Measurements from ENCODE around the gene TEKT2.
A peak's percentile ranks its signal among the peaks of the same experiment; 100 is the strongest.

Gene TEKT2

GRCh38 chr1:36108314-36108713, 24.4 kb downstream of the TEKT2 start:
- Mint-ChIP-seq H3K4me1 (ENCODE audit: low read depth) (peaks cover 13% of the 10 kb centered on the region), H3K4me3 (no peak overlapping the region), H3K27me3 (ENCODE audit: low read depth) (no peaks in the 10 kb centered on the region), H3K36me3 (ENCODE audit: low read depth) (no peaks in the 10 kb centered on the region), H3K9me3 (no peaks in the 10 kb centered on the region), H3K27ac (no peak overlapping the region)

- H3K27ac Mint-ChIP-seq = peak overlapping the region; percentile 57
- peaks cover 13% of the 10 kb centered on the region for H3K4me1 Mint-ChIP-seq (ENCODE audit: low read depth)
- H3K9me3 Mint-ChIP-seq = no peaks in the 10 kb centered on the region
- peak overlapping the region; percentile 59 for H3K4me3 Mint-ChIP-seq
- no peaks in the 10 kb centered on the region for H3K27me3 Mint-ChIP-seq (ENCODE audit: low read depth)
- H3K36me3 Mint-ChIP-seq (ENCODE audit: low read depth) = no peaks in the 10 kb centered on the region
These were observed 25.3 kb downstream of the TEKT2 start for GRCh38 chr1:36109041-36109679.

- H3K9me3 Mint-ChIP-seq = no peaks in the 10 kb centered on the region
- no peak overlapping the region for H3K4me3 Mint-ChIP-seq
- peaks cover 13% of the 10 kb centered on the region for H3K4me1 Mint-ChIP-seq (ENCODE audit: low read depth)
- no peaks in the 10 kb centered on the region for H3K27me3 Mint-ChIP-seq (ENCODE audit: low read depth)
- peak overlapping the region; percentile 5 for H3K27ac Mint-ChIP-seq
- no peaks in the 10 kb centered on the region for H3K36me3 Mint-ChIP-seq (ENCODE audit: low read depth)
These were observed 27.3 kb downstream of the TEKT2 start for GRCh38 chr1:36111151-36111550.

GRCh38 chr1:36112823-36113222, 28.9 kb downstream of the TEKT2 start:
- no peak overlapping the region for H3K27ac Mint-ChIP-seq
- H3K9me3 Mint-ChIP-seq = no peaks in the 10 kb centered on the region
- no peaks in the 10 kb centered on the region for H3K27me3 Mint-ChIP-seq (ENCODE audit: low read depth)
- no peak overlapping the region for H3K4me3 Mint-ChIP-seq
- H3K4me1 Mint-ChIP-seq (ENCODE audit: low read depth) = peaks cover 13% of the 10 kb centered on the region
- H3K36me3 Mint-ChIP-seq (ENCODE audit: low read depth) = no peaks in the 10 kb centered on the region

GRCh38 chr1:36114371-36114770, 30.5 kb downstream of the TEKT2 start:
- no peak overlapping the region for H3K4me3 Mint-ChIP-seq
- peaks cover 4% of the 10 kb centered on the region for H3K4me1 Mint-ChIP-seq (ENCODE audit: low read depth)
- peaks cover 3% of the 10 kb centered on the region for H3K27me3 Mint-ChIP-seq (ENCODE audit: low read depth)
- H3K9me3 Mint-ChIP-seq = no peaks in the 10 kb centered on the region
- H3K36me3 Mint-ChIP-seq (ENCODE audit: low read depth) = no peaks in the 10 kb centered on the region
- no peak overlapping the region for H3K27ac Mint-ChIP-seq

GRCh38 chr1:36115200-36115669, 31.3 kb downstream of the TEKT2 start:
- H3K4me3 Mint-ChIP-seq = no peak overlapping the region
- no peaks in the 10 kb centered on the region for H3K36me3 Mint-ChIP-seq (ENCODE audit: low read depth)
- H3K27ac Mint-ChIP-seq = no peak overlapping the region
- peaks cover 8% of the 10 kb centered on the region for H3K27me3 Mint-ChIP-seq (ENCODE audit: low read depth)
- peaks cover 4% of the 10 kb centered on the region for H3K4me1 Mint-ChIP-seq (ENCODE audit: low read depth)
- no peaks in the 10 kb centered on the region for H3K9me3 Mint-ChIP-seq

- Mint-ChIP-seq H3K9me3 (no peaks in the 10 kb centered on the region), H3K36me3 (ENCODE audit: low read depth) (no peaks in the 10 kb centered on the region), H3K27me3 (ENCODE audit: low read depth) (peaks cover 8% of the 10 kb centered on the region), H3K4me3 (no peak overlapping the region), H3K27ac (no peak overlapping the region), H3K4me1 (ENCODE audit: low read depth) (peaks cover 4% of the 10 kb centered on the region)
These were observed 32.0 kb downstream of the TEKT2 start for GRCh38 chr1:36115931-36116330.

- Mint-ChIP-seq H3K27ac (no peak overlapping the region), H3K4me1 (ENCODE audit: low read depth) (no peaks in the 10 kb centered on the region)
These were observed 33.0 kb downstream of the TEKT2 start for GRCh38 chr1:36116901-36117300.

GRCh38 chr1:36118447-36119204, 34.7 kb downstream of the TEKT2 start:
- Mint-ChIP-seq H3K4me3 (no peak overlapping the region), H3K36me3 (ENCODE audit: low read depth) (no peaks in the 10 kb centered on the region), H3K27ac (no peak overlapping the region), H3K27me3 (ENCODE audit: low read depth) (peaks cover 27% of the 10 kb centered on the region), H3K9me3 (no peaks in the 10 kb centered on the region), H3K4me1 (ENCODE audit: low read depth) (peaks cover 4% of the 10 kb centered on the region)

More at GRCh38 chr1:36116901-36117300, 33.0 kb downstream of the TEKT2 start:
- peaks cover 10% of the 10 kb centered on the region for H3K27me3 Mint-ChIP-seq (ENCODE audit: low read depth)
- no peaks in the 10 kb centered on the region for H3K9me3 Mint-ChIP-seq
- no peak overlapping the region for H3K4me3 Mint-ChIP-seq
- H3K36me3 Mint-ChIP-seq (ENCODE audit: low read depth) = no peaks in the 10 kb centered on the region

- Mint-ChIP-seq H3K27me3 (ENCODE audit: low read depth) (peaks cover 35% of the 10 kb centered on the region), H3K9me3 (no peaks in the 10 kb centered on the region), H3K4me1 (ENCODE audit: low read depth) (peaks cover 6% of the 10 kb centered on the region), H3K27ac (no peak overlapping the region), H3K36me3 (ENCODE audit: low read depth) (peaks cover 1% of the 10 kb centered on the region), H3K4me3 (no peak overlapping the region)
These were observed 35.6 kb downstream of the TEKT2 start for GRCh38 chr1:36119456-36119855.

- H3K4me3 Mint-ChIP-seq = no peak overlapping the region
- peaks cover 53% of the 10 kb centered on the region for H3K27me3 Mint-ChIP-seq (ENCODE audit: low read depth)
- H3K4me1 Mint-ChIP-seq (ENCODE audit: low read depth) = peaks cover 9% of the 10 kb centered on the region
- H3K27ac Mint-ChIP-seq = peak overlapping the region; percentile 28
- no peaks in the 10 kb centered on the region for H3K9me3 Mint-ChIP-seq
- H3K36me3 Mint-ChIP-seq (ENCODE audit: low read depth) = peaks cover 2% of the 10 kb centered on the region
These were observed 38.5 kb downstream of the TEKT2 start for GRCh38 chr1:36122062-36123030.

GRCh38 chr1:36123356-36123755, 39.5 kb downstream of the TEKT2 start:
- Mint-ChIP-seq H3K4me1 (ENCODE audit: low read depth) (peaks cover 9% of the 10 kb centered on the region), H3K4me3 (no peak overlapping the region), H3K27ac (no peak overlapping the region), H3K36me3 (ENCODE audit: low read depth) (peaks cover 2% of the 10 kb centered on the region), H3K27me3 (ENCODE audit: low read depth) (peaks cover 53% of the 10 kb centered on the region), H3K9me3 (no peaks in the 10 kb centered on the region)

- peaks cover 50% of the 10 kb centered on the region for H3K27me3 Mint-ChIP-seq (ENCODE audit: low read depth)
- H3K9me3 Mint-ChIP-seq = no peaks in the 10 kb centered on the region
- H3K27ac Mint-ChIP-seq = no peak overlapping the region
- no peak overlapping the region for H3K4me3 Mint-ChIP-seq
- peaks cover 2% of the 10 kb centered on the region for H3K36me3 Mint-ChIP-seq (ENCODE audit: low read depth)
- H3K4me1 Mint-ChIP-seq (ENCODE audit: low read depth) = peaks cover 9% of the 10 kb centered on the region
These were observed 40.7 kb downstream of the TEKT2 start for GRCh38 chr1:36124404-36125128.
